Kidney (tissue), 14 donors: Measurements from ENCODE around the gene SPATA25. TPM values are rescaled to one million over a fixed set of nuclear protein-coding genes. Genes with fewer than 3 reads are reported as not detected.

Experiments used
- DNase-seq, 5 donors: peaks; one replicate each; pipeline ENCODE4 v3.0.0-alpha.2; 2013 to 2020
- FAIRE-seq: peaks from 2 replicates; lab custom pipeline; 2012; peaks lifted over from hg19 to GRCh38; lab: Jason Lieb, UNC
- H3K27ac ChIP-seq, 2 donors: one replicate each; pipeline ENCODE4 v1.7.0; 2013; ENCODE audit warnings: low read depth in 2 of 2, low read length in 2 of 2, inconsistent platforms in 1 of 2
- H3K27me3 ChIP-seq: one replicate; pipeline ENCODE4 v1.7.1; 2013; ENCODE audit warnings: low read length, inconsistent platforms; ENCODE audit not compliant: control insufficient read depth, insufficient read depth
- H3K36me3 ChIP-seq, 3 donors: one replicate each; pipeline versions ENCODE4 v1.7.0 to v1.7.1; 2013; ENCODE audit warnings: low read length in 3 of 3, control low read depth in 1 of 3, inconsistent platforms in 1 of 3; ENCODE audit not compliant: insufficient read depth in 3 of 3, control insufficient read depth in 2 of 3
- H3K4me1 ChIP-seq, 3 donors: one replicate each; pipeline versions ENCODE4 v1.7.0 to v1.7.1; 2013; ENCODE audit warnings: low read length in 3 of 3, inconsistent platforms in 1 of 3, low read depth in 1 of 3; ENCODE audit not compliant: control insufficient read depth in 2 of 3, insufficient read depth in 2 of 3
- H3K4me3 ChIP-seq, 3 donors: one replicate each; pipeline versions ENCODE4 v1.7.0 to v1.8.1; 2013; ENCODE audit warnings: low read length in 3 of 3, control low read depth in 1 of 3, inconsistent platforms in 1 of 3
- H3K9ac ChIP-seq, 3 donors: one replicate each; pipeline versions ENCODE4 v1.7.0 to v1.7.1; 2013; ENCODE audit warnings: low read length in 3 of 3, control low read depth in 1 of 3, inconsistent platforms in 1 of 3
- H3K9me3 ChIP-seq, 3 donors: one replicate each; pipeline versions ENCODE4 v1.7.0 to v1.7.1; 2013; ENCODE audit warnings: low read length in 3 of 3, control low read depth in 1 of 3, inconsistent platforms in 1 of 3; ENCODE audit not compliant: control insufficient read depth in 2 of 3, insufficient read depth in 1 of 3
- intact Hi-C: fragments of 100-400 bp; cut with DNase I; formaldehyde crosslinking; loops from one replicate; pipeline ENCODE4 v1.11.1; 2022
- polyA plus RNA-seq: library from polyadenylated mRNA; stranded (reverse); fragments of 350-450 nt; fragmentation: Illumina TruSeq; extraction: RNeasy Lipid Tissue Mini Kit (QIAGEN cat#74804); gene quantifications from one replicate; pipeline ENCODE4 v1.2.3, GENCODE V29; 2014; ENCODE audit warnings: low read depth, low replicate concordance; ENCODE audit not compliant: insufficient read depth
- total RNA-seq: library from RNA; stranded (reverse); fragmentation: NEBNext Ultra II Directional; extraction: Animal tissue kit (Norgen Biotek cat#: 25700); gene quantifications from one replicate; pipeline ENCODE4 v1.2.1, GENCODE V29; 2021
- TF ChIP-seq, protein P1 (sequence below): IDR thresholded peaks from 3 replicates; pipeline ENCODE4 v1.5.1; 2012; ENCODE audit warnings: mild to moderate bottlenecking, moderate library complexity, borderline replicate concordance; ENCODE audit not compliant: insufficient read depth; ENCODE audit errors: extremely low read depth
- donor health status: control.
- donor health status: control.
- donor health status: control.
- donor health status: control.
- donor health status: control.
- donor health status: DM: yes; HTN: yes; CAD: no.
- donor health status: Normal renal cell carcinoma (clear cell type).

The SPATA25 gene
- total and polyA plus RNA-seq, 2 donors from 2014 or later, result 6.7 TPM

DNA sequence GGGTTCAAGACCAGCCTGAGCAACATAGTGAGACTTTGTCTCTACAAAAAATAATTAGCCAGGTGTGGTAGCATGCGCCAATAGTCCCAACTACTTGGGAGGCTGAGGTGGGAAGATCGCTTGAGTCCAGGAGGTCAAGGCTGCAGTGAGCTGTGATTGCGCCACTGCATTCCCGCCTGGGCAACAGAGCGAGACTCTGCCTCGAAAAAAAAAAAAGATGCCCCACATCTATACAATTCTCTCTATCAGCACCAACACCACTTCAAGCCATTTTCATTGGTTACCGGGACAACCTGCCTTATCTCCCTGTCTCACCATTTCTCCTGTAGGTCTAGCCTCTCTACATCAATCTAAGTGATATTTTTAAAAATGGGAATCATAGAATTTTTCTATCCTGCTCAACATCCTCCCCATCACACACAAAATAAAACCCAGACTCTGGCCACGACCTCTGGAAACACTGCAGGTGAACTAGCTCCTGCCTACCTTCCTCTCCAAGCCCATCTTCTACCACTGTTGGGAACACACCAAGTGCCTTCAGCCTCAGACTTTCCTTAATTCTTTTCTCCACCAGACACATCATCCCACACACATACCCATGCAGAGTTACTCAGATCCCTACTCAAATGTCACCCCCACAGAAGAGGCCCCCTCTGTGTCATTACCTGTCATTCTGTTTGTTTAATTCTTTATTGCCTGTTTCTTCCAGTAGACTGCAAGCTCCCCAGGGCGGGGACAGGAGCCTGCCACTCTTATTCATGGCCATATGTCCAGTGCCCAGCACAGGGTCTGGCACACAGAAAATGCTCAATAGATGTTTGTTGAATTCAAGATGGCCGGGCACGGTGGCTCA is 34.1 kb upstream of the SPATA25 start:
- H3K4me1 ChIP-seq, result peaks cover 0 to 19% (median 12%) of the 10 kb centered on the region in 3 donors
- intact Hi-C loops, result no loop called here
- TF ChIP-seq, protein P1, sequence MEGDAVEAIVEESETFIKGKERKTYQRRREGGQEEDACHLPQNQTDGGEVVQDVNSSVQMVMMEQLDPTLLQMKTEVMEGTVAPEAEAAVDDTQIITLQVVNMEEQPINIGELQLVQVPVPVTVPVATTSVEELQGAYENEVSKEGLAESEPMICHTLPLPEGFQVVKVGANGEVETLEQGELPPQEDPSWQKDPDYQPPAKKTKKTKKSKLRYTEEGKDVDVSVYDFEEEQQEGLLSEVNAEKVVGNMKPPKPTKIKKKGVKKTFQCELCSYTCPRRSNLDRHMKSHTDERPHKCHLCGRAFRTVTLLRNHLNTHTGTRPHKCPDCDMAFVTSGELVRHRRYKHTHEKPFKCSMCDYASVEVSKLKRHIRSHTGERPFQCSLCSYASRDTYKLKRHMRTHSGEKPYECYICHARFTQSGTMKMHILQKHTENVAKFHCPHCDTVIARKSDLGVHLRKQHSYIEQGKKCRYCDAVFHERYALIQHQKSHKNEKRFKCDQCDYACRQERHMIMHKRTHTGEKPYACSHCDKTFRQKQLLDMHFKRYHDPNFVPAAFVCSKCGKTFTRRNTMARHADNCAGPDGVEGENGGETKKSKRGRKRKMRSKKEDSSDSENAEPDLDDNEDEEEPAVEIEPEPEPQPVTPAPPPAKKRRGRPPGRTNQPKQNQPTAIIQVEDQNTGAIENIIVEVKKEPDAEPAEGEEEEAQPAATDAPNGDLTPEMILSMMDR, result no peak
- no peaks in the 10 kb centered on the region for H3K9me3 ChIP-seq
- no peak overlapping the region for H3K4me3 ChIP-seq
- FAIRE-seq, result no peak
- no peaks in the 10 kb centered on the region for H3K36me3 ChIP-seq
- DNase-seq, result peak in 3 of 5 donors; percentile 41 to 57 (median 53)
- peak overlapping the region in 1 of 2 donors; percentile 3 for H3K27ac ChIP-seq
- H3K9ac ChIP-seq, result no peak overlapping the region
- H3K27me3 ChIP-seq, result no peaks in the 10 kb centered on the region

DNA sequence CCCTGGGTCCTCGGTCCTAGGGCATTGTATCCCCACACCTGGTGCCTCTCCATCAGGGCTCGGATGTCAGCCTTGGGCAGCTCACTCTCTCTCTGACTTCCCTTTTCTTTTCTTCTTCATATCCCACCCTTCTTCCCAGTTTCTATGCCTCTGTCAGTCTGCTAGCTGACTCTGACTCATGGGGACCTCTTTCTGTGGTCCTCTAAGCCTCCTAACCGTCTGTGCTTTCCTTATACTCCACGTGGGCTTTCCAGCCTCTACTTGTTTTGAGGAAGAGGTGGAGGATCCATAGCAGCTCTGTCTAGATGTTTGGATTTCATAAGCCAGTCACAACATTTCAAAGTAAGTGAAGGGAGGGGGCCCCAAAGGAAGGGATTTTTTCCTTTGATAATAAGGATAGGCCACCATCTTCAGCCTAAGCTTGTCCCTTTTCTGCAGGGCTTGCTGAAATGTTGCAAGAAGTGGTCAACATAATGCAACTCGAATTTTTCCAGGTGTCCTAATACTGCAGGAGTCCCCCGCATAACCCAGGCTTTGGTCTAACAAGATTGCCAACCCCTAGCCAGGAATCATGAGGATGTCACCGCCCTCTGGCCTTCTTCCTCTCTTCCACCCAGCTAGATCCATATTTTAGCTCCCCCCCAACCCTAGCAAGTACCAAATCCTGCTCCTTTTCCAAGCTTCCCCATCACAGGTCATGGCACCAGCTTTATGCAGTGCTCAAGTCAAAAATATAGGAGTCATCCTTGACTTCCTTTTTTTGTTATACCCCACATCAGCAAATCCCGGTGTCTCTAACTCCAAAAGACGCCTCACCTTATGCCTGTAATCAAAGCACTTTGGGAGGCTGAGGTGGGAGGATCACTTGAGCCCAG is 33.3 kb upstream of the SPATA25 start:
- no peaks in the 10 kb centered on the region for H3K36me3 ChIP-seq
- peak overlapping the region; percentile 16 to 86 for H3K27ac ChIP-seq
- DNase-seq (no peak), FAIRE-seq (no peak)
- intact Hi-C loops, result no loop called here
- H3K4me1 ChIP-seq, result peaks cover 0 to 19% (median 12%) of the 10 kb centered on the region in 3 donors
- H3K27me3 ChIP-seq, result no peaks in the 10 kb centered on the region
- no peak overlapping the region for H3K4me3 ChIP-seq
- H3K9me3 ChIP-seq, result no peaks in the 10 kb centered on the region
- peak overlapping the region in 1 of 3 donors; percentile 16 for H3K9ac ChIP-seq
- TF ChIP-seq, protein P1, result no peak

DNA sequence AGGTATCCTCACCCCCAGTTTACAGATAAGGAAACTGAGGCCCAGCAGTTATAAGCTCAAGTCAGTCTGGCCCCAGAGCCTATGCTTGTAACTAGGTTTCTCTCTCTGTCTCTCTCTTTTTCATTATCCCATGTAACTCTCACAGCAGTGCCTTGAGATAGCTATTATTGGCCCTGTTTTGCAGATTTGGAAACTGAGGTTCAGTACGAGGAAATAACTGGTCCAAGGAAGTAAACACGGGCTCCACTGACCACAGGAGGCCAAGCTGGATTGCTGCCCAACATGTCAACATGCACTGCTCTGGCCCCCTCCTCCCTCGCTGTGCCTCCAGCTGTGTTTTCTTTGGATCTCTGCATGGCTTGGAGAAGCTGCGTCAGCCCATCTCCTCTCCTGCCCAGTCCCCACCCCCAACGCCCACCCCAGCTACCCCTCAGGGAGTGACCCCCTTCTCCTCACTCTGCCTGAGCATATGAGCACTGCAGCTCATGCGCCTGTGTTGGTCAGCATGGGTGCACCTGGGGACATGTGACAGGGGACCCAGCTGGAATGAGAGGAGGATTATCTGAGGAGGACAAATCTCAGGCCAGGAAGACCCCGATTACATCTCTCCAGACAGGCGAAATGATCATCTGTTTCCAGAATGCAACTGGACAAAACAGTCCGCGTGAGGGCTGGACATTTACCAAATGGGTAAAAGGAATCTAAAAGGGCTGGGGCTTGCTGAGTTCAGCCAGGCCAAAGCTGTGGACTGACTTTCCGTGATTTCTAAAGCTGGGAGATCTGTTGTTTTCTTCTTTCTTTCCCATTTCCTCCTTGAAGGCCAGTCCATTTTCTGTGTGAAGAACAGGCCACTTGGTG is 32.3 kb upstream of the SPATA25 start:
- TF ChIP-seq, protein P1, result no peak
- no peaks in the 10 kb centered on the region for H3K27me3 ChIP-seq
- FAIRE-seq (no peak), DNase-seq (peak; percentile 66 to 95 (median 78))
- peaks cover 0 to 16% (median 8%) of the 10 kb centered on the region in 3 donors for H3K4me1 ChIP-seq
- peak overlapping the region in 1 of 3 donors; percentile 16 for H3K9ac ChIP-seq
- no peaks in the 10 kb centered on the region for H3K9me3 ChIP-seq
- peak overlapping the region; percentile 29 to 86 for H3K27ac ChIP-seq
- no peak overlapping the region for H3K4me3 ChIP-seq
- no peaks in the 10 kb centered on the region for H3K36me3 ChIP-seq
- intact Hi-C loops, result no loop called here
